Activated naive CD8-positive, alpha-beta T cell treated with anti-CD3 and anti-CD28 coated beads, Interleukin-2, amount 10 ng/mL, durations not matched to agents 7 days and 5 days (primary cell): Measurements from ENCODE around the gene CHCHD6. TPM values are rescaled to one million over a fixed set of nuclear protein-coding genes. Genes with fewer than 3 reads are reported as not detected.

ENCODE experiments used
- ATAC-seq: fragments of 150-1000 bp; cut with Tn5 transposase; one replicate; pipeline ENCODE4 v1.10.0; 2021; ENCODE audit warnings: low read depth, moderate library complexity
- POLR2A ChIA-PET: fragments of 350-600 bp; sonication (Branson Sonifier 250); formaldehyde crosslinking; loops from one replicate; lab custom pipeline; 2021; ENCODE audit warnings: antibody characterized with exemption; lab: Charles Lee
- DNase-seq: peaks from one replicate; pipeline ENCODE4 v3.0.0; 2021
- H3K27ac Mint-ChIP-seq: one replicate; pipeline ENCODE4 v1.8.0; 2022; ENCODE audit warnings: mild to moderate bottlenecking, mixed read lengths
- H3K27me3 Mint-ChIP-seq: one replicate; pipeline ENCODE4 v1.8.0; 2022; ENCODE audit warnings: mild to moderate bottlenecking, moderate library complexity, mixed read lengths
- H3K36me3 Mint-ChIP-seq: one replicate; pipeline ENCODE4 v1.8.0; 2021; ENCODE audit warnings: mild to moderate bottlenecking, mixed read lengths
- H3K4me1 Mint-ChIP-seq: one replicate; pipeline ENCODE4 v1.8.0; 2021; ENCODE audit warnings: mixed read lengths
- H3K4me3 Mint-ChIP-seq: one replicate; pipeline ENCODE4 v1.8.0; 2022; ENCODE audit warnings: mild to moderate bottlenecking, moderate library complexity, mixed read lengths
- H3K9me3 Mint-ChIP-seq: one replicate; pipeline ENCODE4 v1.8.0; 2021; ENCODE audit warnings: mixed read lengths
- total RNA-seq, 2 experiments: library from RNA; stranded (reverse); gene quantifications; one replicate each; pipeline ENCODE4 v1.2.3, GENCODE V29; 2021

The CHCHD6 gene
- total RNA-seq, 2 experiments from 2014 or later = 5.6 to 7.8 TPM

GRCh38 chr3:126873416-126873815, 169.4 kb downstream of the CHCHD6 start:
- no peaks in the 10 kb centered on the region for H3K9me3 Mint-ChIP-seq
- no peaks in the 10 kb centered on the region for H3K27me3 Mint-ChIP-seq
- no peak overlapping the region for H3K4me3 Mint-ChIP-seq
- DNase-seq (no peak), ATAC-seq (no peak)
- H3K27ac Mint-ChIP-seq = no peak overlapping the region
- no peaks in the 10 kb centered on the region for H3K36me3 Mint-ChIP-seq
- POLR2A ChIA-PET = no interaction called here
- no peaks in the 10 kb centered on the region for H3K4me1 Mint-ChIP-seq

- Mint-ChIP-seq H3K4me3 (no peak overlapping the region), H3K4me1 (no peaks in the 10 kb centered on the region), H3K27ac (no peak overlapping the region), H3K36me3 (no peaks in the 10 kb centered on the region), H3K9me3 (no peaks in the 10 kb centered on the region), H3K27me3 (no peaks in the 10 kb centered on the region)
- ATAC-seq (no peak), DNase-seq (no peak)
- POLR2A ChIA-PET = no interaction called here
These were observed 174.6 kb downstream of the CHCHD6 start for GRCh38 chr3:126878664-126879063.

- no peaks in the 10 kb centered on the region for H3K36me3 Mint-ChIP-seq
- ATAC-seq (no peak), DNase-seq (no peak)
- H3K27ac Mint-ChIP-seq = no peak overlapping the region
- no peaks in the 10 kb centered on the region for H3K4me1 Mint-ChIP-seq
- no peak overlapping the region for H3K4me3 Mint-ChIP-seq
- H3K27me3 Mint-ChIP-seq = no peaks in the 10 kb centered on the region
- POLR2A ChIA-PET = no interaction called here
- no peaks in the 10 kb centered on the region for H3K9me3 Mint-ChIP-seq
These were observed 176.9 kb downstream of the CHCHD6 start for GRCh38 chr3:126880901-126881300.

- Mint-ChIP-seq H3K36me3 (no peaks in the 10 kb centered on the region), H3K9me3 (no peaks in the 10 kb centered on the region), H3K27me3 (no peaks in the 10 kb centered on the region), H3K27ac (no peak overlapping the region), H3K4me3 (no peak overlapping the region), H3K4me1 (no peaks in the 10 kb centered on the region)
- ATAC-seq (no peak), DNase-seq (no peak)
- POLR2A ChIA-PET = no interaction called here
These were observed 177.8 kb downstream of the CHCHD6 start for GRCh38 chr3:126881861-126882260.

- H3K4me3 Mint-ChIP-seq = no peak overlapping the region
- no peak for ATAC-seq
- no peaks in the 10 kb centered on the region for H3K36me3 Mint-ChIP-seq
- no peak overlapping the region for H3K27ac Mint-ChIP-seq
- POLR2A ChIA-PET = no interaction called here
- H3K27me3 Mint-ChIP-seq = no peaks in the 10 kb centered on the region
- DNase-seq = no peak
- peaks cover under 1% of the 10 kb centered on the region for H3K4me1 Mint-ChIP-seq
- no peaks in the 10 kb centered on the region for H3K9me3 Mint-ChIP-seq
These were observed 179.2 kb downstream of the CHCHD6 start for GRCh38 chr3:126883241-126883640.

GRCh38 chr3:126885425-126885824, 181.4 kb downstream of the CHCHD6 start:
- DNase-seq = no peak
- H3K9me3 Mint-ChIP-seq = no peaks in the 10 kb centered on the region
- ATAC-seq = no peak
- peaks cover 3% of the 10 kb centered on the region for H3K4me1 Mint-ChIP-seq
- H3K36me3 Mint-ChIP-seq = no peaks in the 10 kb centered on the region
- no peak overlapping the region for H3K4me3 Mint-ChIP-seq
- no peak overlapping the region for H3K27ac Mint-ChIP-seq
- POLR2A ChIA-PET = no interaction called here
- H3K27me3 Mint-ChIP-seq = no peaks in the 10 kb centered on the region

- peaks cover 3% of the 10 kb centered on the region for H3K4me1 Mint-ChIP-seq
- DNase-seq (no peak), ATAC-seq (no peak)
- POLR2A ChIA-PET = interaction anchor here (0.7 kb wide), 1 partner anchor 599 kb away, joined by 3 read pairs; no protein-coding TSS in a partner anchor
- no peaks in the 10 kb centered on the region for H3K36me3 Mint-ChIP-seq
- no peaks in the 10 kb centered on the region for H3K27me3 Mint-ChIP-seq
- H3K27ac Mint-ChIP-seq = no peak overlapping the region
- H3K4me3 Mint-ChIP-seq = no peak overlapping the region
- H3K9me3 Mint-ChIP-seq = no peaks in the 10 kb centered on the region
These were observed 182.2 kb downstream of the CHCHD6 start for GRCh38 chr3:126886217-126886616.

- DNase-seq = no peak
- Mint-ChIP-seq H3K4me1 (peaks cover 3% of the 10 kb centered on the region), H3K9me3 (no peaks in the 10 kb centered on the region), H3K27me3 (no peaks in the 10 kb centered on the region), H3K4me3 (no peak overlapping the region), H3K27ac (no peak overlapping the region), H3K36me3 (no peaks in the 10 kb centered on the region)
- POLR2A ChIA-PET = no interaction called here
- ATAC-seq = no peak
These were observed 183.6 kb downstream of the CHCHD6 start for GRCh38 chr3:126887686-126888085.

- Mint-ChIP-seq H3K9me3 (no peaks in the 10 kb centered on the region), H3K27me3 (no peaks in the 10 kb centered on the region)
These were observed 184.2 kb downstream of the CHCHD6 start for GRCh38 chr3:126888186-126888760.

GRCh38 chr3:126889276-126890201, 185.5 kb downstream of the CHCHD6 start:
- POLR2A ChIA-PET = no interaction called here
- Mint-ChIP-seq H3K36me3 (no peaks in the 10 kb centered on the region), H3K4me3 (no peak overlapping the region), H3K9me3 (no peaks in the 10 kb centered on the region), H3K4me1 (peaks cover 3% of the 10 kb centered on the region), H3K27me3 (no peaks in the 10 kb centered on the region), H3K27ac (no peak overlapping the region)
- ATAC-seq = no peak
- DNase-seq = no peak

More at GRCh38 chr3:126888186-126888760, 184.2 kb downstream of the CHCHD6 start:
- no peak overlapping the region for H3K4me3 Mint-ChIP-seq
- POLR2A ChIA-PET = no interaction called here
- H3K4me1 Mint-ChIP-seq = peaks cover 3% of the 10 kb centered on the region
- no peak for DNase-seq
- no peak for ATAC-seq
- H3K27ac Mint-ChIP-seq = no peak overlapping the region
- H3K36me3 Mint-ChIP-seq = no peaks in the 10 kb centered on the region

- H3K4me3 Mint-ChIP-seq = no peak overlapping the region
- peaks cover 3% of the 10 kb centered on the region for H3K4me1 Mint-ChIP-seq
- ATAC-seq (no peak), DNase-seq (no peak)
- H3K27me3 Mint-ChIP-seq = peaks cover 3% of the 10 kb centered on the region
- no peak overlapping the region for H3K27ac Mint-ChIP-seq
- H3K36me3 Mint-ChIP-seq = no peaks in the 10 kb centered on the region
- POLR2A ChIA-PET = no interaction called here
- no peaks in the 10 kb centered on the region for H3K9me3 Mint-ChIP-seq
These were observed 187.1 kb downstream of the CHCHD6 start for GRCh38 chr3:126891141-126891540.

- ATAC-seq = no peak
- no peak overlapping the region for H3K27ac Mint-ChIP-seq
- no peak for DNase-seq
- no peak overlapping the region for H3K4me3 Mint-ChIP-seq
- H3K27me3 Mint-ChIP-seq = peaks cover 3% of the 10 kb centered on the region
- POLR2A ChIA-PET = no interaction called here
- no peaks in the 10 kb centered on the region for H3K36me3 Mint-ChIP-seq
- H3K4me1 Mint-ChIP-seq = peaks cover 3% of the 10 kb centered on the region
- no peaks in the 10 kb centered on the region for H3K9me3 Mint-ChIP-seq
These were observed 187.8 kb downstream of the CHCHD6 start for GRCh38 chr3:126891791-126892190.

- POLR2A ChIA-PET = no interaction called here
- no peaks in the 10 kb centered on the region for H3K36me3 Mint-ChIP-seq
- H3K4me1 Mint-ChIP-seq = no peaks in the 10 kb centered on the region
- H3K9me3 Mint-ChIP-seq = no peaks in the 10 kb centered on the region
- H3K27me3 Mint-ChIP-seq = peaks cover 3% of the 10 kb centered on the region
- DNase-seq (no peak), ATAC-seq (no peak)
- no peak overlapping the region for H3K27ac Mint-ChIP-seq
- H3K4me3 Mint-ChIP-seq = no peak overlapping the region
These were observed 189.6 kb downstream of the CHCHD6 start for GRCh38 chr3:126893651-126894050.

GRCh38 chr3:126894475-126894874, 190.4 kb downstream of the CHCHD6 start:
- POLR2A ChIA-PET = no interaction called here
- H3K27me3 Mint-ChIP-seq = peaks cover 3% of the 10 kb centered on the region
- no peak overlapping the region for H3K4me3 Mint-ChIP-seq
- H3K36me3 Mint-ChIP-seq = no peaks in the 10 kb centered on the region
- no peak overlapping the region for H3K27ac Mint-ChIP-seq
- H3K4me1 Mint-ChIP-seq = no peaks in the 10 kb centered on the region
- ATAC-seq (no peak), DNase-seq (no peak)
- H3K9me3 Mint-ChIP-seq = no peaks in the 10 kb centered on the region
